ENCODE results near the gene UQCRHL.

The UQCRHL gene

DNA sequence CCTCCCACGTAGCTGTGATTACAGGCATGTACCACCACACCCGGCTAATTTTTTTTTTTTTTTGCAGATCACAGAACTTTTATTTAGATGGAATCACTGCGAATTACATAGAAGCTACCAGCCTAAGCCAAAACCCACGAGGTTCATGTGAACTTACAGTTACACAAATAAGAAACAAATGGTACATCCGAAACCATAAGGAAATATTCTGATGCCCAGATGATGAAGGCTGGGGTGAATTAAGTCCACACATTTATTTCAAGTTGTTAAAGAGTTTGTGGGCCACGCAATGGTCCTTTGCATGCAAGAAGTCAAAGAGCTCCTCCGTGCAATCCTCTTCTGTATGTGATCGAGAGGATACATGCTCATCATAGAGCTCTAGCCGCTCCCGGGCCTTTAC, 328 bp downstream of the UQCRHL start:
- no peak for ATAC-seq
- TF ChIP-seq ARNTL (CRISPR knock-in tag; IDR thresholded peaks at IDR 0.05; ENCODE audit: borderline replicate concordance, low read depth), result no peak
- TF ChIP-seq GLIS3 (CRISPR knock-in tag; IDR thresholded peaks at IDR 0.05), result no peak
- no peak for TF ChIP-seq TOX (CRISPR knock-in tag; IDR thresholded peaks at IDR 0.05; ENCODE audit: borderline replicate concordance)
- no peak for TF ChIP-seq ESRRG (CRISPR knock-in tag; IDR thresholded peaks at IDR 0.05)
- TF ChIP-seq BACH2 (CRISPR knock-in tag; IDR thresholded peaks at IDR 0.05; ENCODE audit: borderline replicate concordance), result no peak
- TF ChIP-seq, protein P1, sequence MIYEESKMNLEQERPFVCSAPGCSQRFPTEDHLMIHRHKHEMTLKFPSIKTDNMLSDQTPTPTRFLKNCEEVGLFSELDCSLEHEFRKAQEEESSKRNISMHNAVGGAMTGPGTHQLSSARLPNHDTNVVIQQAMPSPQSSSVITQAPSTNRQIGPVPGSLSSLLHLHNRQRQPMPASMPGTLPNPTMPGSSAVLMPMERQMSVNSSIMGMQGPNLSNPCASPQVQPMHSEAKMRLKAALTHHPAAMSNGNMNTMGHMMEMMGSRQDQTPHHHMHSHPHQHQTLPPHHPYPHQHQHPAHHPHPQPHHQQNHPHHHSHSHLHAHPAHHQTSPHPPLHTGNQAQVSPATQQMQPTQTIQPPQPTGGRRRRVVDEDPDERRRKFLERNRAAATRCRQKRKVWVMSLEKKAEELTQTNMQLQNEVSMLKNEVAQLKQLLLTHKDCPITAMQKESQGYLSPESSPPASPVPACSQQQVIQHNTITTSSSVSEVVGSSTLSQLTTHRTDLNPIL (CRISPR knock-in tag; IDR thresholded peaks at IDR 0.05; ENCODE audit: low read depth), result no peak
- TF ChIP-seq, protein P2, sequence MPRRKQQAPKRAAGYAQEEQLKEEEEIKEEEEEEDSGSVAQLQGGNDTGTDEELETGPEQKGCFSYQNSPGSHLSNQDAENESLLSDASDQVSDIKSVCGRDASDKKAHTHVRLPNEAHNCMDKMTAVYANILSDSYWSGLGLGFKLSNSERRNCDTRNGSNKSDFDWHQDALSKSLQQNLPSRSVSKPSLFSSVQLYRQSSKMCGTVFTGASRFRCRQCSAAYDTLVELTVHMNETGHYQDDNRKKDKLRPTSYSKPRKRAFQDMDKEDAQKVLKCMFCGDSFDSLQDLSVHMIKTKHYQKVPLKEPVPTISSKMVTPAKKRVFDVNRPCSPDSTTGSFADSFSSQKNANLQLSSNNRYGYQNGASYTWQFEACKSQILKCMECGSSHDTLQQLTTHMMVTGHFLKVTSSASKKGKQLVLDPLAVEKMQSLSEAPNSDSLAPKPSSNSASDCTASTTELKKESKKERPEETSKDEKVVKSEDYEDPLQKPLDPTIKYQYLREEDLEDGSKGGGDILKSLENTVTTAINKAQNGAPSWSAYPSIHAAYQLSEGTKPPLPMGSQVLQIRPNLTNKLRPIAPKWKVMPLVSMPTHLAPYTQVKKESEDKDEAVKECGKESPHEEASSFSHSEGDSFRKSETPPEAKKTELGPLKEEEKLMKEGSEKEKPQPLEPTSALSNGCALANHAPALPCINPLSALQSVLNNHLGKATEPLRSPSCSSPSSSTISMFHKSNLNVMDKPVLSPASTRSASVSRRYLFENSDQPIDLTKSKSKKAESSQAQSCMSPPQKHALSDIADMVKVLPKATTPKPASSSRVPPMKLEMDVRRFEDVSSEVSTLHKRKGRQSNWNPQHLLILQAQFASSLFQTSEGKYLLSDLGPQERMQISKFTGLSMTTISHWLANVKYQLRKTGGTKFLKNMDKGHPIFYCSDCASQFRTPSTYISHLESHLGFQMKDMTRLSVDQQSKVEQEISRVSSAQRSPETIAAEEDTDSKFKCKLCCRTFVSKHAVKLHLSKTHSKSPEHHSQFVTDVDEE (CRISPR knock-in tag; IDR thresholded peaks at IDR 0.05), result no peak
- TF ChIP-seq ZNF8 (CRISPR knock-in tag; IDR thresholded peaks at IDR 0.05), result no peak
- TF ChIP-seq ZFP3 (CRISPR knock-in tag; IDR thresholded peaks at IDR 0.05), result no peak
- TF ChIP-seq ZNF70 (CRISPR knock-in tag; IDR thresholded peaks at IDR 0.05), result no peak
- no peak for TF ChIP-seq ZC3H10 (CRISPR knock-in tag; IDR thresholded peaks at IDR 0.05)
- no peak for TF ChIP-seq SNAI2 (CRISPR knock-in tag; IDR thresholded peaks at IDR 0.05)
- no peak for TF ChIP-seq ISL1 (CRISPR knock-in tag; IDR thresholded peaks at IDR 0.05)
- no peak for TF ChIP-seq OSR1 (CRISPR knock-in tag; IDR thresholded peaks at IDR 0.05)
- TF ChIP-seq CSDC2 (CRISPR knock-in tag; IDR thresholded peaks at IDR 0.05), result no peak
- no peak for TF ChIP-seq PPARA (CRISPR knock-in tag; IDR thresholded peaks at IDR 0.05; ENCODE audit: borderline replicate concordance)
- no peak for TF ChIP-seq RARB (CRISPR knock-in tag; IDR thresholded peaks at IDR 0.05)
- TF ChIP-seq ZFP30 (CRISPR knock-in tag; IDR thresholded peaks at IDR 0.05), result no peak

DNA sequence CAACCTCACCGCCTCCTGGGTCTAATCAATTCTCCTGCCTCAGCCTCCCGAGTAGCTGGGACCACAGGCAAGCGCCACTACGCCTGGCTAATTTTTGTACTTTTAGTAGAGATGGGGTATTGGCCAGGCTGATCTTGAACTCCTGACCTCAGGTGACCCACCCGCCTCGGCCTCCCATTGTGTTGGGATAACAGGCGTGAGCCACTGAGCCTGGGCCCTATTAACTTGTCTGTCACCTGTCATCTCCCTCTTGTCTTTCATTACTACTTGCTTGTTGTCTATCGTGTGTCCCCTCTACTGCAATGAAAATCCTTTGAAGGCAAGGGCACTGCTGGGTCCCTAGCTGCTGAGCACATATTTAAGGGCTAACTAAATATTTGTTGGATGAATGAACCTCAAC, 3.4 kb downstream of the UQCRHL start:
- TF ChIP-seq ZNF70 (CRISPR knock-in tag; IDR thresholded peaks at IDR 0.05), result no peak
- TF ChIP-seq SNAI2 (CRISPR knock-in tag; IDR thresholded peaks at IDR 0.05), result no peak
- no peak for TF ChIP-seq GLIS3 (CRISPR knock-in tag; IDR thresholded peaks at IDR 0.05)
- no peak for ATAC-seq

DNA sequence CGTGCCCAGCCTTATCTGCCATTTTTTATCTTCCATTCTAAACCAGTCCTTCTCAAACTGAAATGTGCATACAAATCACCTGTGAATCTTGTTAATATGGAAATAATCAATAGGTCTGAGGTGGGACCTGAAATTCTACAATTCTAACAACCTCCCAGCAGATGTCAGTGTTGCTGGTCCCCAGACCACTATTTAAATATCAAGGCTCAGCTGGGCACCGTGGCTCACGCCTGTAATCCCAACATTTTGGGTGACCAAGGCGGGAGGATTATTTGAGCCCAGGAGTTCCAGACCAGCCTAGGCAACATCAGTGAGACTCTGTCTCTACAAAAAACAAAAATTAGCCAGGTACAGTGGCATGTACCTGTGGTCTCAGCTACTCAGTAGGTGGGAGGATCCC, 4.1 kb downstream of the UQCRHL start:
- no peak for TF ChIP-seq ZFP3 (CRISPR knock-in tag; IDR thresholded peaks at IDR 0.05)
- no peak for TF ChIP-seq ZNF8 (CRISPR knock-in tag; IDR thresholded peaks at IDR 0.05)
- no peak for TF ChIP-seq ZNF565 (CRISPR knock-in tag; conservative IDR thresholded peaks at IDR 0.05; ENCODE audit: low read depth)
- no peak for TF ChIP-seq GLIS3 (CRISPR knock-in tag; IDR thresholded peaks at IDR 0.05)
- no peak for ATAC-seq

DNA sequence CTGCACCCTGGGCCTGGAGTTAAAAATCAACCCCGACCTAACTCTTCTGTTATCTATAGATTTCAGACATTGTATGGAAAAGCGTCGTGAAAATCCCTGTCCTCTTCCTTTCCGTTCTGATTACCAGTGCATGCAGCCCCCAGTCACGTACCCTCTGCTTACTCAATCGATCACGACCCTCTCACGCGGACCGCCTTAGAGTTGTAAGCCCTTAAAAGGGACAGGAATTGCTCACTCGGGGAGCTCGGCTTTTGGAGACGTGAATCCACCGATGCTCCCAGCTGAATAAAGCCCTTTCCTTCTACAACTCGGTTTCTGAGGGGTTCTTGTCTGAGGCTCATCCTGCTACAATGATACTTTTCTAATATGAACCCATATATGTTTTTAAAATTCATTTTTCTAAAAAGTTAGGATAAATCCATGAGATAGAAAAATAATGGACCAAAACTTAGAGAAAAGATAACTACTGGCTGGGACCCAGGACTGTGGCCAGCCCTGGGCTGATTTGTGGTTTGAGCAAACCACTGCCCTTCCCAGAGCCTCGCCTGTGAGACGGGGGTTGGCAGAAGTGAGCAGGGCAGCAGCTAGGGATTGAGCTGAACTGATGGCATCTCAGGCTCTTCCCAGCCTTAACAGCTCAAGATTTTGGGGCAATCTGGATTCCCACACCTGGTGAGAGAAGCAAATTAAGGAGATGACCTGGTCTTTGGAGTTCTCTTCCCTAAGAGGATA, 5.0 kb downstream of the UQCRHL start:
- ATAC-seq, result no peak
- TF ChIP-seq, protein P2 (CRISPR knock-in tag; IDR thresholded peaks at IDR 0.05), result no peak
- TF ChIP-seq SNAI2 (CRISPR knock-in tag; IDR thresholded peaks at IDR 0.05), result no peak
- no peak for TF ChIP-seq BACH2 (CRISPR knock-in tag; IDR thresholded peaks at IDR 0.05; ENCODE audit: borderline replicate concordance)
- TF ChIP-seq, protein P3, sequence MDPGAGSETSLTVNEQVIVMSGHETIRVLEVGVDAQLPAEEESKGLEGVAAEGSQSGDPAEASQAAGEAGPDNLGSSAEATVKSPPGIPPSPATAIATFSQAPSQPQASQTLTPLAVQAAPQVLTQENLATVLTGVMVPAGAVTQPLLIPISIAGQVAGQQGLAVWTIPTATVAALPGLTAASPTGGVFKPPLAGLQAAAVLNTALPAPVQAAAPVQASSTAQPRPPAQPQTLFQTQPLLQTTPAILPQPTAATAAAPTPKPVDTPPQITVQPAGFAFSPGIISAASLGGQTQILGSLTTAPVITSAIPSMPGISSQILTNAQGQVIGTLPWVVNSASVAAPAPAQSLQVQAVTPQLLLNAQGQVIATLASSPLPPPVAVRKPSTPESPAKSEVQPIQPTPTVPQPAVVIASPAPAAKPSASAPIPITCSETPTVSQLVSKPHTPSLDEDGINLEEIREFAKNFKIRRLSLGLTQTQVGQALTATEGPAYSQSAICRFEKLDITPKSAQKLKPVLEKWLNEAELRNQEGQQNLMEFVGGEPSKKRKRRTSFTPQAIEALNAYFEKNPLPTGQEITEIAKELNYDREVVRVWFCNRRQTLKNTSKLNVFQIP (CRISPR knock-in tag; IDR thresholded peaks at IDR 0.05; ENCODE audit: borderline replicate concordance, low read depth), result no peak

Data from SK-N-SH treated with all-trans-retinoic acid at 6 μM for 48 hours (cell line).